ENCODE results near the gene LAMP5.

Gene LAMP5

GRCh38 chr20:9543214-9543613 is 28.8 kb downstream of the LAMP5 start:
- no peak for DNase-seq

DNA sequence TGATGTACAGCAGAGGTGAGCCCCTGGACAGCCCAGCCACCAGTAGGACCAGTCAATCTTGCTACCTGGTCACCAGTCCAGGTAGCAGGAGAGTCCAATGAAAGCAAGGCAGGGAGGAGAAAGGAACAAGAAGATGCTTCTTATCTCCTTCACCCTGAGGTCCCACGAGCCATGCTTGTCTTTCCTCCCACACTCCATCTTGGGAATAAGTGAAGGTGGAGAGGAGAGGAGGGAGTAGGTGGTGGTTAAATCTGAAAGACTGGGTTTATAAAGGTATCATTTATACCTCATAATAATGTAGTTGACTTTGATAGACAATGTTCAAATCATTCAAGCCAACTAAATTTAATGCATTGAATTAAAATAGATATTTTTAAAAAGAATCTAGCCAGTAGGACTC is 35.9 kb downstream of the LAMP5 start:
- DNase-seq = no peak

DNA sequence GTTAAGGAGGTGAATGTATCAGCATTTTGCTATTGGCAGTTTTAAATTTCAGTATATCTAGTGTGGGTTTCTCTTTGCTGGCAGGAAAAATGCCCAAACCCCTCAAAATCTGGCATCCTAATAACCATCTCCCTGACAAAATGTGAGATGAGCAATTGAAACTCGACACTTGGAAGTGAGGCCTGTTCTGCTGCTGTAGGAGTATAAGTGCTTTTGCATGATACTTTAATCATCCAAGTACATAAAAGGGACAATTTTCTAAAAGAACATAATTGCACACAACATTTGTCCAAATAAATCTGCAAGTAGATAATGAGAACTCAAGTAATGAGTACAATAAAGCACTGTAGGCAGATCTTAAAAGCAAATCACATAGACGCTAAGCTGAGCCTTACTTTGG is 36.5 kb downstream of the LAMP5 start:
- DNase-seq = no peak

GRCh38 chr20:9551808-9552550 is 37.6 kb downstream of the LAMP5 start:
- DNase-seq = peak; percentile 32

- peak; percentile 18 for DNase-seq
These were observed 41.4 kb downstream of the LAMP5 start for GRCh38 chr20:9555781-9556180.

- DNase-seq = no peak
These were observed 43.0 kb downstream of the LAMP5 start for GRCh38 chr20:9557411-9557810.

DNA sequence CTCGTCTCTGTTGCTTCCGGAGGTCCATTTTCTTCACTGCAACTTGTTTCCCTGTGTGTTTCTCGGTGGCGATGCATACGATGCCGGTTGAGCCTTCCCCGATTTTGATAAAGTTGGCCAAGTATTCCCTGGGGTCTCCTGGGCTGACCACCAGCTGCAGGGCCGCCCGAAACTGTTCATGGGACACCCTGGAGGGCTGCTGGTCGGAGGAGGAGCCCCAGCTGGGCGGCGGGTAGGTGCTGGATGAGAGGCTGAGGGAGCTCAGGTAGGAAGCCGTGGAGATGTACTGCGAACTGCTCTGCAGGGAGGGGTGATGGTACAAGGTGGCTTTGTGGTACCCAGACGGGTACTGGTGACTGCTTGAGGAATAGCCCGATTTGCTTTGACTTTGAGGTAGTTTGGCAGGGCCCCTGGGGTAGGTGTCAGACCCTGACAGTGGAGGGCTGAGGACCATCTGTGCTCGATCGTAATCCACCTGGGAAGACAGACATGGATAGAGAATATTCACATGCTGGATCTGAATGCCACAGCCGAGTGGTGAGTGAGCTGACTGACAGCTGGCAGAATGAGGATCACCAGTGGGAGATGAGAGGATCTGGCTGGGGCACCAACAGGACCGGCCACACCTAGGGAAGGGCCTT is 51.6 kb downstream of the LAMP5 start:
- DNase-seq = no peak

- DNase-seq = no peak
These were observed 52.6 kb downstream of the LAMP5 start for GRCh38 chr20:9566977-9567376.

DNA sequence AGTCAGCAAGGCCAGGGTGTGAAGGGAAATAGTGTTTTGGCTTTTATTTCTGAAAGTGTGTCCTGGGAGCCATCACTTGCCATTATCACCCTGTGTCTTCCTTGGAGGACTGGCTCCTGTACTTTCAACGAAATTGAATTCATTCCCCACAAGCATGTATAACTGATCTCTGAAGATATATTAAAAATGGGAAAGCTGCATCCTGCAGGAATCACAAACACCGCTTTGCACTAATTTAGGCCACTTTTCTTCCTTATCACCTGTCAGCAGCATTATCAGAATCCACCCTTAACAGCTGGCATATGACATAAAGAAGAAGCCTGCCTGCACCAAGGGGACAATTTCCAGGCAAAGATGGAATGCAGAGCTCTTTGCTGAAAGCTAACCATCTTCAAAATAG is 56.2 kb downstream of the LAMP5 start:
- no peak for DNase-seq

DNA sequence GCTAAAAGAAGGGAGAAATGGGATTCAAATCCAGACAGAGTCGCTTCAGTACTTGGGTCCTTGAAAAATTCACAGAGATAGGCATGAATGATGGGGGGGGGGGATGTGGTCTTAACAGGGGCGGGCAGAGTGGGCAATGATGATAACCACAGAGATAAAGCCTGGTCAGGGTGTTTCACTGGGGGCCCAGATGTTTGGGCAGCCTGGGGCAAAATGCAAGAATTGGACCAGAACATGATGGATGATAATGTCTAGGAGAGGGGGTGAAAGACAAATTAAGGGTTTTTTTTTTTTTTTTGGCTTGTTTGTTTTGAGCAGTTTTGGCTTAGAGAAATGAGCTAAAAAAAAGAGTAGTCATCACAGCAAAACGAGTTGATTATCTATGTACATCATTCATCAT is 57.4 kb downstream of the LAMP5 start:
- DNase-seq = no peak

DNA sequence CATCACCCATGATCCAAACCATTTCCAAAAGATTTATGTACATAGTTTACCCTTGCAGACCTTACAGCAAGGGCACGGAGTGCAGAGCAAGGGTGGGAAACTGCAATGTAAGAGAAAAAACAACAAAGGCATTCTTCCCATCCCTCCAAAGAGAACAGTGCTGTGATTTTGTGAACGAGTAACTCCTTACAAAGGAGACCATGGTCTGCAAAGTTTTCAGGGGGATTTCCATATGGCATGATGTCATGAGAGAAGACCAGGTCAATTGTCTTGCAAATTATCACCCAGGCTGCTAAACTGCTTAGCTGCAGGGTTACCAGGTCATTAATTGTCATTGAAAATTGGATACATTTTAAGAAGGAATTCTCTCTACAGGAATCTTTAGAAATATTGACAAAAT is 58.3 kb downstream of the LAMP5 start:
- DNase-seq = no peak

DNA sequence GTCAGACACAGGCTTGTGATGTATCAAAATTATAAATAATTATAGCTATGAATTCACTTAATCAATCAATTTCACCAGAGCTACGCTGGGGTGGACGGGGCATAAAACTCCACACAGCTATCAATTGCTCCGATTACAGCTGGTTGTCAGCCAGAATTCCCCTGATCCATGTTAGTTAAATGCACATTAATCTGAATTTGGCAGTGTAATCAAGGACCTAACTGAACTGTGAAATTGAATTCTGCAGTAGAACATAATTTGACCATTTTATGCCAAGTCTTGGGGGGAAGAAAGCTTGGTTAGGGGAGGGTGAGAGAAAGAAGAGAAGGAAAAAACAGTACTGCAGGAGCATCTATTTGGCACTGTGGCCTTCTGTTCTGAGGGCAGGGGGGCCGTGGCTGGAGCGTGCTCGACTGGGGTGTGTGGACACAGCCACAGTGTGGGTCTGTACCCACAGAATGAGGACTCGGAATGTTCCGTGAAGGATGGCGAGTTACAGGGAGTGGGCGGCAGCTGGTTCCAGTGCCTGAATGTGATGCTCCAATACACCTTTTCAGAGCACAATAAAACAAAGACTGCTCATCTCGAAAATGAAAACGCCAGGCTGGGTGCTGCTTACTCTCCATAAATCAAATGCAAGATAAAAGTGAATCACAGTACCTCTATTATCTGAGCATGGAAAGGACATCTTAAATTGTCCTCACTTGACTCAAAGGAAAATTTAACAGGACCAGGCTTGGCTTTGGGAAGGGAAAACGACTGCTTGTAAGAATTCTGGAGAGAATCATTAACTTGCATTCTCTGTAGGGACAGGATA is 59.2 kb downstream of the LAMP5 start:
- no peak for DNase-seq

DNA sequence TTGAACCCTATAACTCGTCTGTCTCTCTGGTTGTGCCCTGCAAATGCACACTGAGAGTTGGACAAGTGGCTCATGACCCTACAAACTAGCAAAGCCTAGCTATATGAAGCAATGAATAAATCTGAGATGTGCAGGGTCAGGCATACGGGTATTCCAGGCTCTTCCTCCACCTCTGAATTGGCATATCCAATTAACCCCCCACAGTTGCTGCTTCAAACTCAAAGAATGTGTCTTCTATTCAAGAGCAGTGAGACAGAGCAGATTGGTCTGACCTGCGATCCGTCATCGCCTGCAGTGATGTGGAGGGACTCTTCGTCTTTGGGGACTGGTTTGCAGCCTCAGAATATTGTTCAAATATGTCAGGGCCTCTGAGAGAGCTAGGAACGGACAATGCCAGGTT is 59.8 kb downstream of the LAMP5 start:
- no peak for DNase-seq

DNA sequence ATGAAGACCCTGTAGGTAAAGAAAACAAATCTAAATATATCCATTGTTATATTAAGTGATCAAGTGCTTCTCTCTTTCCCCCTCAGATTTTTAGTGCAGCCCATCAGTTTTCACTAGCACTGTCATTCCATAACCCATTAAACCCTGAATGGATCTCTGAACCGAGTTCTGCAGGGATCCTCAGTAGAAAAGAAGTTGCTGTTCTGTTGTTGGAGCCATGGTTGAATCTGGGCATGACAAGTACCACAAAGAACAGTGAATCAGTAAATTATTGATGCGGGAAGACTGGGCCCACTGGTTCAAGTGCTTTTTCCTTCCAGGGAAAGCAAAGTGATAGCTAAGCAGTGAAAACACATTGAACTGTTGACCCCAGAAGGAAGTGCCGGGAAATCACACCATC is 60.4 kb downstream of the LAMP5 start:
- DNase-seq = no peak

DNA sequence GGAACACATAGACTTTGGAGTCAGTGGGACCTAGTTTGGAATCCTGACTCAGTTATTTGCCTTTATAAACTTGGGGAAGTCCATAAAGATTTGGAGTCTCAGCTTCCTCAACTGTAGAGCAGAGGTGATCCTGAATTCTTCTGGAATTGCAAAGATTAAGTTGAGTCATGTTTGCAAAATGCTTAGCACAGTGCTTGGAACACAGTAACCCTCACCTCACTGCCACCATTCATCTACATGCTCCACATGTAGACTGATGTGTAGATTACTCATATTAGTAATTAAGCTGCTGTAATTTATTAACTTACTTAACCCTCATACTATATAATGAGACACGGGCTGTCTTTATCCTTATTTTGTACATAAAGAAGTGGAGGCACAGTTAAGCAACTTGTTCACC is 61.4 kb downstream of the LAMP5 start:
- DNase-seq = no peak

DNA sequence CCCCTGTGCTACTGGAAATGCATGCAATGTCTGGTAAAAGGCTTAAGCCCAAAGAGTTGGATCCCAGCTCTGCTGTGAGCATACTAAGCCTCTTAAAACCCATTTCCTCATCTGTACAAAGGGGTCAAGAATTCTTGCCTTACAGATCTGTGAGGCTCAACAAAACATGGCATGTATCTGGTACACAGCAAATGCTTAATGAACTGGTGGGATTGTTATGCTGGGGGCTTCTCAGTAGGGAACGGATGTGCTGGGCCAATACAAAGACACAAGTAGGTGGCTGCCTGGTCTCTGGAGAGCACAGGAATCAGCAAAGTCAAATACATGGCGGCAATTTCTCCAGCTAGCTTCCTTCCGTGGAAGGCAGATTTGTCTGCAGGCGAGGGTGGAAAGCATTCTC is 62.3 kb downstream of the LAMP5 start:
- DNase-seq = no peak

GRCh38 chr20:9577397-9577796 is 63.0 kb downstream of the LAMP5 start:
- no peak for DNase-seq

- DNase-seq = peak; percentile 68
These were observed 64.2 kb downstream of the LAMP5 start for GRCh38 chr20:9578594-9578993.

All from inflammatory macrophage treated with lipopolysaccharide for 4 hours (primary cell).